GM04503 (cell line): Measurements from ENCODE around the gene TBP.
"Not testable (repeated sequence)": the region's sequence is repeated elsewhere in the genome, so short reads cannot be mapped to it uniquely, and the experiment has no call there.

ENCODE experiments used
- DNase-seq: peaks from one replicate; pipeline ENCODE4 v3.0.0-alpha.2; 2012; ENCODE audit warnings: low read depth

TBP gene

GRCh38 chr6:170609225-170609624 is 55.1 kb downstream of the TBP start:
- not testable (repeated sequence) for DNase-seq

GRCh38 chr6:170612256-170612804 is 58.2 kb downstream of the TBP start:
- DNase-seq: not testable (repeated sequence)

DNA sequence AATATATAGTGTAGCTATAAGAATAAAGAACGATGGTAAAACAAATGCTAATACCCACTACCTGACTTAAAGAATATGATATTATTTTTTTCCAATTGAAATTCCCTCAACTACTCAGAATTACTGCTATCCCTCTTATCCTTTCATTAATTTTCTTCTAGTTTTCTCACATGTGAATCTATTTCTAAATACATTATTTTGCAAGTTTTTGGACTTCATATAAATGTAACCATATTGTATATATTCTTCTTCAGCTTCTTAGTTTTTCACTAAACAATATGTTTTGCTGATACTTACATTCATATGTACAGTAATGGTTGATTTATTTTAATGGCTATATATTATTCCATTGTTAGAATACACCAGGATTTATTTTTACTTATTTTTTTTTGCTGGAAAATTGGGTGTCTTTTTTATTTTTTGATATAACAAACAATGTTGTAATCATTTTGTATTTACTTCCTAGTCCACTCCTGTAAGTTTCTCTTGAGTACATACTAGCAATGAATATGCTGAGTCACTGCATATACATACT is 61.9 kb downstream of the TBP start:
- DNase-seq: not testable (repeated sequence)
